Progenitor cell of endocrine pancreas (in vitro differentiated cells): ENCODE measurements around the gene ZIC5. TPM values are rescaled to one million over a fixed set of nuclear protein-coding genes. Genes with fewer than 3 reads are reported as not detected.
"Not testable (repeated sequence)": the region's sequence is repeated elsewhere in the genome, so short reads cannot be mapped to it uniquely, and the experiment has no call there.

ENCODE experiments used
- DNase-seq: peaks from one replicate; pipeline ENCODE4 v3.0.0; 2021; ENCODE audit warnings: low spot score; ENCODE audit not compliant: unreplicated experiment
- H3K27ac Mint-ChIP-seq: 2 replicates; pipeline ENCODE4 v1.8.0; 2021; ENCODE audit warnings: mild to moderate bottlenecking, moderate library complexity, mixed read lengths
- H3K27me3 Mint-ChIP-seq: 2 replicates; pipeline ENCODE4 v1.8.0; 2021; ENCODE audit warnings: mixed read lengths
- H3K36me3 Mint-ChIP-seq: 2 replicates; pipeline ENCODE4 v1.8.0; 2022; ENCODE audit warnings: mixed read lengths; ENCODE audit not compliant: insufficient read depth
- H3K4me1 Mint-ChIP-seq: 2 replicates; pipeline ENCODE4 v1.8.0; 2021; ENCODE audit warnings: low read depth, mixed read lengths
- H3K4me3 Mint-ChIP-seq: 2 replicates; pipeline ENCODE4 v1.8.0; 2021; ENCODE audit warnings: low read depth, mild to moderate bottlenecking, moderate library complexity, mixed read lengths
- H3K9me3 Mint-ChIP-seq: 2 replicates; pipeline ENCODE4 v1.8.0; 2021; ENCODE audit warnings: low read depth, mixed read lengths
- CTCF ChIP-seq: fragments of 200-600 bp; sonication (generic); IDR thresholded peaks from one replicate; pipeline ENCODE4 v1.5.0; 2021; ENCODE audit warnings: antibody characterized with exemption, mild to moderate bottlenecking; ENCODE audit not compliant: unreplicated experiment
- total RNA-seq: library from RNA; stranded (reverse); gene quantifications from 2 replicates; pipeline ENCODE4 v1.2.1, GENCODE V29; 2021

The ZIC5 gene
- total RNA-seq, 1 donor from 2014 or later: not detected

- no peaks in the 10 kb centered on the region for H3K36me3 Mint-ChIP-seq
- H3K27me3 Mint-ChIP-seq: peaks cover 80% of the 10 kb centered on the region
- H3K4me1 Mint-ChIP-seq: peaks cover 4% of the 10 kb centered on the region
- no peaks in the 10 kb centered on the region for H3K9me3 Mint-ChIP-seq
- no peak for TF ChIP-seq CTCF
- H3K27ac Mint-ChIP-seq: no peak overlapping the region
- no peak overlapping the region for H3K4me3 Mint-ChIP-seq
- no peak for DNase-seq
These were observed 22.5 kb downstream of the ZIC5 start for GRCh38 chr13:99948907-99949678.

GRCh38 chr13:99948411-99948810 is 23.2 kb downstream of the ZIC5 start:
- DNase-seq: no peak
- H3K9me3 Mint-ChIP-seq: no peaks in the 10 kb centered on the region
- peaks cover 4% of the 10 kb centered on the region for H3K4me1 Mint-ChIP-seq
- H3K27ac Mint-ChIP-seq: no peak overlapping the region
- TF ChIP-seq CTCF: no peak
- H3K4me3 Mint-ChIP-seq: no peak overlapping the region
- H3K27me3 Mint-ChIP-seq: peaks cover 78% of the 10 kb centered on the region
- H3K36me3 Mint-ChIP-seq: no peaks in the 10 kb centered on the region

- no peak overlapping the region for H3K4me3 Mint-ChIP-seq
- no peaks in the 10 kb centered on the region for H3K9me3 Mint-ChIP-seq
- H3K27ac Mint-ChIP-seq: no peak overlapping the region
- peaks cover 70% of the 10 kb centered on the region for H3K27me3 Mint-ChIP-seq
- peaks cover 2% of the 10 kb centered on the region for H3K4me1 Mint-ChIP-seq
- DNase-seq: no peak
- H3K36me3 Mint-ChIP-seq: no peaks in the 10 kb centered on the region
- TF ChIP-seq CTCF: no peak
These were observed 23.9 kb downstream of the ZIC5 start for GRCh38 chr13:99947666-99948065.

- DNase-seq, H3K4me3 Mint-ChIP-seq, H3K36me3 Mint-ChIP-seq, H3K4me1 Mint-ChIP-seq, H3K27ac Mint-ChIP-seq, H3K9me3 Mint-ChIP-seq: not testable (repeated sequence)
- H3K27me3 Mint-ChIP-seq: peaks cover 59% of the 10 kb centered on the region
These were observed 26.1 kb downstream of the ZIC5 start for GRCh38 chr13:99945515-99945914.

GRCh38 chr13:99944606-99945005 is 27.0 kb downstream of the ZIC5 start:
- Mint-ChIP-seq H3K4me1 (peaks cover 6% of the 10 kb centered on the region), H3K36me3 (no peaks in the 10 kb centered on the region), H3K4me3 (no peak overlapping the region), H3K27me3 (peaks cover 54% of the 10 kb centered on the region), H3K9me3 (no peaks in the 10 kb centered on the region), H3K27ac (no peak overlapping the region)
- no peak for DNase-seq
- TF ChIP-seq CTCF: no peak

GRCh38 chr13:99944102-99944501 is 27.5 kb downstream of the ZIC5 start:
- no peak overlapping the region for H3K4me3 Mint-ChIP-seq
- H3K9me3 Mint-ChIP-seq: no peaks in the 10 kb centered on the region
- H3K27ac Mint-ChIP-seq: no peak overlapping the region
- peaks cover 54% of the 10 kb centered on the region for H3K27me3 Mint-ChIP-seq
- H3K4me1 Mint-ChIP-seq: peaks cover 4% of the 10 kb centered on the region
- no peak for TF ChIP-seq CTCF
- no peaks in the 10 kb centered on the region for H3K36me3 Mint-ChIP-seq
- DNase-seq: no peak
